ENCODE measurements around the gene CYBA. TPM values are rescaled to one million over a fixed set of nuclear protein-coding genes. Genes with fewer than 3 reads are reported as not detected.

Gene CYBA
- total RNA-seq, 2 donors from 2014 or later: 71.4 to 168 TPM

GRCh38 chr16:88619859-88620815 is 30.7 kb downstream of the CYBA start:
- DNase-seq (ENCODE audit: low spot score): no peak
- intact Hi-C loops (cut with DNase I): no loop called here

- no peak for DNase-seq (ENCODE audit: low spot score)
Observed at GRCh38 chr16:88618956-88619667, 31.7 kb downstream of the CYBA start.

GRCh38 chr16:88618182-88618955 is 32.5 kb downstream of the CYBA start:
- no peak for DNase-seq (ENCODE audit: low spot score)
- intact Hi-C loops (cut with DNase I): no loop called here

More at GRCh38 chr16:88618956-88619667, 31.7 kb downstream of the CYBA start:
- intact Hi-C loops (cut with DNase I): no loop called here

GRCh38 chr16:88617268-88618031 is 33.4 kb downstream of the CYBA start:
- intact Hi-C loops (cut with DNase I): no loop called here
- DNase-seq (ENCODE audit: low spot score): no peak

- intact Hi-C loops (cut with DNase I): no loop called here
- DNase-seq (ENCODE audit: low spot score): no peak
Observed at GRCh38 chr16:88616736-88617135, 34.1 kb downstream of the CYBA start.

- intact Hi-C loops (cut with DNase I): no loop called here
- no peak for DNase-seq (ENCODE audit: low spot score)
Observed at GRCh38 chr16:88616320-88616719, 34.5 kb downstream of the CYBA start.

- intact Hi-C loops (cut with DNase I): no loop called here
- no peak for DNase-seq (ENCODE audit: low spot score)
Observed at GRCh38 chr16:88614818-88615580, 35.9 kb downstream of the CYBA start.

- no peak for DNase-seq (ENCODE audit: low spot score)
- intact Hi-C loops (cut with DNase I): no loop called here
Observed at GRCh38 chr16:88613911-88614817, 36.7 kb downstream of the CYBA start.

- intact Hi-C loops (cut with DNase I): no loop called here
Observed at GRCh38 chr16:88613293-88613692, 37.6 kb downstream of the CYBA start.

GRCh38 chr16:88610909-88611812 is 39.7 kb downstream of the CYBA start:
- intact Hi-C loops (cut with DNase I): no loop called here
- DNase-seq (ENCODE audit: low spot score): no peak

More at GRCh38 chr16:88613293-88613692, 37.6 kb downstream of the CYBA start:
- no peak for DNase-seq (ENCODE audit: low spot score)

GRCh38 chr16:88610080-88610479 is 40.8 kb downstream of the CYBA start:
- no peak for DNase-seq (ENCODE audit: low spot score)
- intact Hi-C loops (cut with DNase I): no loop called here

- intact Hi-C loops (cut with DNase I): loop anchor here in 1 of 2 donors (5.0 kb wide), 1 partner anchor 253 kb away; no protein-coding TSS in a partner anchor
- peak; percentile 40 for DNase-seq (ENCODE audit: low spot score)
Observed at GRCh38 chr16:88609426-88609825, 41.4 kb downstream of the CYBA start.

GRCh38 chr16:88608076-88608475 is 42.8 kb downstream of the CYBA start:
- DNase-seq (ENCODE audit: low spot score): no peak
- intact Hi-C loops (cut with DNase I): loop anchor here in 1 of 2 donors (5.0 kb wide), 1 partner anchor 254 kb away; no protein-coding TSS in a partner anchor

- DNase-seq (ENCODE audit: low spot score): no peak
- intact Hi-C loops (cut with DNase I): loop anchor here in 1 of 2 donors (5.0 kb wide), 1 partner anchor 256 kb away; no protein-coding TSS in a partner anchor
Observed at GRCh38 chr16:88606148-88606757, 44.6 kb downstream of the CYBA start.

Measured in posterior vena cava (tissue), 2 donors.